GM13977 (cell line): ENCODE data around the gene RNF166.

Experiments
- DNase-seq: peaks from one replicate; pipeline ENCODE4 v3.0.0; 2012; ENCODE audit warnings: low spot score
- in situ Hi-C: fragments of 300-500 bp; cut with MboI; formaldehyde crosslinking; loops from one replicate; pipeline ENCODE4 v1.12.0; 2022; ENCODE audit warnings: low sequenced_read_pairs, low pct_unique_long_range_greater_than_20kb, mixed read lengths, inconsistent platforms; ENCODE audit not compliant: unreplicated experiment
- TF ChIP-seq, protein P1 (sequence below): IDR thresholded peaks from 2 replicates; pipeline ENCODE4 v1.5.1; 2012; ENCODE audit warnings: mild to moderate bottlenecking, control low read depth; ENCODE audit not compliant: insufficient read depth; ENCODE audit errors: extremely low read depth, missing control alignments

The RNF166 gene

DNA sequence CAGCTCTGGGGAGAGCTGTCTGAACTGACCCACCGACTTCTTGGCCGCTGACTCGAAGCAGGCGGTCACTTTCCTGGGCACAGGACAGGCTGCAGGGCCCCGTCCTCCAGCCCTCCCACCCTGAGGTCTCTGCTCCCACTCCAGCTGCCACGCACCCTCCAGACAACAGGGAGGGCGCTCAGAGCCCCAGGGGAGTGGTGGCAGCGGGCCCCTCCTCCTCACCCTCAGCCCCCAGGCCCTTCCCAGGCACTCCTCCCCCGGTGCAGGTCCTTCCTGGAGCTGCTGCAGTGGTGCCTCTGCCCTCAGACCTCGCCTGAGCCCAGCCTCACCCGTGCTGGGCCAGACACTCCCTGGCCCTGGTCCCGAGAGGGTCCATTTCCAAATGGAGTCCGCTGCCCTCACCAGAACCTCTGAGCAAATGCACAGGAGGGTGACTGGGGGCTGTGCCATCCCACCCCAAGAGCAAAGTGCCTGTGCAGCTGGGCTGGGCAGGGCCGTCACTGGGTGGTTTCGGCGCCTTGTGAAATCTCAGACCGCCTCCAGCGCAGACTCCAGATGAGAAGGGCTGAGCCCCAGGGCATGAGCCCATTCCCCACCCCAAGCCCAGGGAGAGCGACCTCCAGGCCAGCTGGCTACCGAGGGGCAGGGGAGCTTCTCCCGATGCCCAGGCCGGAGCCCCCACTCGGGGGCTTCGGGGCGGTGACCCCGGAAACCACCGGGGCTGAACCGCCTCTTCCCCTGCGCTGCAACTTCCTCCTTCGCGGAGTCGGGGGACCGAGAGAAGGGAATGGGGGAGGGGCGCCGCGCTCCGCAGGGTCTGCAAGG is 56.1 kb downstream of the RNF166 start:
- DNase-seq, result peak; percentile 79
- in situ Hi-C loops, result no loop called here
- TF ChIP-seq, protein P1, sequence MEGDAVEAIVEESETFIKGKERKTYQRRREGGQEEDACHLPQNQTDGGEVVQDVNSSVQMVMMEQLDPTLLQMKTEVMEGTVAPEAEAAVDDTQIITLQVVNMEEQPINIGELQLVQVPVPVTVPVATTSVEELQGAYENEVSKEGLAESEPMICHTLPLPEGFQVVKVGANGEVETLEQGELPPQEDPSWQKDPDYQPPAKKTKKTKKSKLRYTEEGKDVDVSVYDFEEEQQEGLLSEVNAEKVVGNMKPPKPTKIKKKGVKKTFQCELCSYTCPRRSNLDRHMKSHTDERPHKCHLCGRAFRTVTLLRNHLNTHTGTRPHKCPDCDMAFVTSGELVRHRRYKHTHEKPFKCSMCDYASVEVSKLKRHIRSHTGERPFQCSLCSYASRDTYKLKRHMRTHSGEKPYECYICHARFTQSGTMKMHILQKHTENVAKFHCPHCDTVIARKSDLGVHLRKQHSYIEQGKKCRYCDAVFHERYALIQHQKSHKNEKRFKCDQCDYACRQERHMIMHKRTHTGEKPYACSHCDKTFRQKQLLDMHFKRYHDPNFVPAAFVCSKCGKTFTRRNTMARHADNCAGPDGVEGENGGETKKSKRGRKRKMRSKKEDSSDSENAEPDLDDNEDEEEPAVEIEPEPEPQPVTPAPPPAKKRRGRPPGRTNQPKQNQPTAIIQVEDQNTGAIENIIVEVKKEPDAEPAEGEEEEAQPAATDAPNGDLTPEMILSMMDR, result no peak

DNA sequence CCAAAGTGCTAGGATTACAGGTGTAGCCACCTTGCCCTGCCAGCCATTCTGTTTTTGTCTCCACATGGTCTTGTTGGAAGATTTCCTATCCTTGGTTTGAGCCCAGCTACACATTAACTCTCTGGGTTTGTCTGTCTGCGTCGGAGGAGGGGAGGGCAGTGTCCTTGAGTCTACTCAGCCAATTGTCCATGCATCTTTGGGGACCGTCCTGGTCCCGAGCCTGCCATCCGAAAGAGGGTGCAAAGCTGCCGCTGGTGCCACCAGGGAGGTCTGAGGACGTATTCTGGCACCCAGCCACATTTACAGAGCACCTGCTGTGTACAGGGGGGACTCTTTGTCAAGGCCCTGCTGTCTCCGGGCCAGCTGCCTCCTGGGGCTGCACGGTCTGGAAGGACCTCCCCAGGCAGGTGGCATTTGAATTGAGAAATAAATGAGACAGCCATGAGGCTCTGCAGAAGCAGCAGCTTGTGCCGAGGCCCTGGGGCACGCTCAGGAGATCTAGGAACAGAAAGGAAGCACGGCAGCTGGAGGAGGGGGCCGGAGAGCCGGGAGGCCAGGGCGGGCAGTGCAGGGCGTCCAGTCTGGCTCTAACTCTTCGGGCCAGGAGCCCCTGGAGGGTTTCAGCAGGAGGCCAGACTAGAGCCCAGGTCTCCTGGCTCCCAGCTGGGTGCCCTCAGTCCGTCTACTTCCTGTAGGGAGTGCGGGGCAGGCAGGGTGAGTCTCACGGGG is 56.8 kb downstream of the RNF166 start:
- in situ Hi-C loops, result no loop called here
- no peak for DNase-seq
- TF ChIP-seq, protein P1, result no peak

DNA sequence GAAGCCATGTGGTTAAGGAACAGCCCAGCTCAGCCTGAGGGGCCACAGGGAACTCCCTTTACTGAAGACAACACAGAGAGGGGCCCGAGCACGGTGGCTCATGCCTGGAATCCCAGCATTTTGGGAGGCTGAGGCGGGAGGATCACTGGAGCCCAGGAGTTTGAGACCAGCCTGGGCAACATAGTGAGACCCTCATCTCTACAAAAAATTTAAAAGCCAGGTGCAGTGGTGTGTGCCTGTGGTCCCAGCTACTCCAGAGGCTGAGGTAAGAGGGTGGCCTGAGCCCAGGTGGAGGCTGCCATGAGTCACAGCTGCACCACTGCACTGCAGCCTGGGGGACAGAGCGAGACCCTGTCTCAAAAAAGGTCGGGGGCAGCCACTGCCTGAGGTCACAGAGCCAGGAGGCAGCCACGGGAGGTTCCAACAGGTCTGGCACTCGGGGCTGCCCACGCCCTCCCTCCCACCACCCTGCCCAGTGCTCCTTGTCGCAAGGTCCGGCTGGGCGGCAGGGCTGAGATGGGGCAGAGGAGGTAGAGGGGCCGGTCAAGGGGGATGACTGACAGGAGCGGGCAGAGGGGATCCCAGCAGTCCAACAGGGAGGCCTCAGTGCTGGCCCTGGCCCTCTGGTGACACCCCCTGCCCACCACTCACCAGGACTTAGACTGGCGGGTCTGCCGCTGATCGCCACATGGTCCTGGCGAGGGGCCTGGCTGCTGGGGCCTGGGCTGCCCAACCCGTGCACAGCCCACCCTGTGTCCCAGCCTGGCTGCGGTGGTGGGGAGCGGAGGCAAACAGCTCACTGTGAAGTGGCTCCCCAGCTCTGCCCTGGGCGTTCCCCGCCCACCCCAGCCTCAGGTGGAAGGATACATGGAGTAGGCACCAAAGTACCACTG is 58.8 kb downstream of the RNF166 start:
- no peak for DNase-seq
- TF ChIP-seq, protein P1, result no peak
- in situ Hi-C loops, result no loop called here
